Keratinocyte (primary cell): ENCODE data around the gene KIFC1. TPM values are rescaled to one million over a fixed set of nuclear protein-coding genes. Genes with fewer than 3 reads are reported as not detected.

ENCODE experiments used
- DNase-seq: peaks from one replicate; pipeline ENCODE4 v3.0.0-alpha.2; 2011; ENCODE audit warnings: low read depth, missing footprints, low spot score
- FAIRE-seq: peaks from 2 replicates; lab custom pipeline; 2011; peaks lifted over from hg19 to GRCh38; lab: Jason Lieb, UNC
- H2AFZ ChIP-seq: 2 replicates; pipeline ENCODE4 v1.6.0; 2012; ENCODE audit warnings: low read length, control low read depth, inconsistent platforms; ENCODE audit not compliant: control insufficient read depth
- H3K27ac ChIP-seq: 2 replicates; pipeline ENCODE4 v1.5.1; 2011; ENCODE audit warnings: low read length; ENCODE audit not compliant: control insufficient read depth, insufficient read depth
- H3K27me3 ChIP-seq: 3 replicates; pipeline ENCODE4 v1.6.0; 2011; ENCODE audit warnings: low read length; ENCODE audit not compliant: control insufficient read depth, insufficient read depth; ENCODE audit errors: extremely low read depth
- H3K36me3 ChIP-seq, 2 experiments: 2 replicates in 1 of 2; 3 replicates in 1 of 2; pipeline ENCODE4 v1.5.1; 2011; ENCODE audit warnings: low read length in 2 of 2, mild to moderate bottlenecking in 1 of 2; ENCODE audit not compliant: control insufficient read depth in 2 of 2, insufficient read depth in 2 of 2; ENCODE audit errors: extremely low read depth in 1 of 2
- H3K4me1 ChIP-seq: 3 replicates; pipeline ENCODE4 v1.5.1; 2011; ENCODE audit warnings: low read length; ENCODE audit not compliant: control insufficient read depth, insufficient read depth; ENCODE audit errors: extremely low read depth
- H3K4me2 ChIP-seq: 3 replicates; pipeline ENCODE4 v1.6.0; 2011; ENCODE audit warnings: low read depth, low read length; ENCODE audit not compliant: control insufficient read depth, insufficient read depth; ENCODE audit errors: extremely low read depth
- H3K4me3 ChIP-seq, 3 experiments: fragments of 200-600 bp in 1 of 3; sonication (generic) in 1 of 3; 2 replicates in 2 of 3; 3 replicates in 1 of 3; pipeline ENCODE4 v1.5.1; 2011 to 2016; ENCODE audit warnings: low read length in 3 of 3, mild to moderate bottlenecking in 3 of 3, control low read depth in 2 of 3, inconsistent platforms in 1 of 3, low read depth in 1 of 3, mixed read lengths in 1 of 3, mixed run types in 1 of 3, moderate library complexity in 1 of 3; ENCODE audit not compliant: control insufficient read depth in 2 of 3, insufficient read depth in 2 of 3; ENCODE audit errors: extremely low read depth in 1 of 3
- H3K79me2 ChIP-seq: 2 replicates; pipeline ENCODE4 v1.6.0; 2012; ENCODE audit warnings: low read length; ENCODE audit not compliant: control insufficient read depth, insufficient read depth
- H3K9ac ChIP-seq: 3 replicates; pipeline ENCODE4 v1.6.0; 2011; ENCODE audit warnings: low read length; ENCODE audit not compliant: control insufficient read depth, insufficient read depth; ENCODE audit errors: extremely low read depth
- H3K9me1 ChIP-seq: 3 replicates; pipeline ENCODE4 v1.6.0; 2011; ENCODE audit warnings: low read length; ENCODE audit not compliant: control insufficient read depth, insufficient read depth; ENCODE audit errors: extremely low read depth
- H3K9me3 ChIP-seq: 2 replicates; pipeline ENCODE4 v1.5.1; 2012; ENCODE audit warnings: low read depth, low read length; ENCODE audit not compliant: control insufficient read depth
- H4K20me1 ChIP-seq: 3 replicates; pipeline ENCODE4 v1.6.0; 2011; ENCODE audit warnings: low read length; ENCODE audit not compliant: control insufficient read depth, insufficient read depth; ENCODE audit errors: extremely low read depth
- EZH2 ChIP-seq: IDR thresholded peaks from one replicate; pipeline ENCODE4 v1.6.1; 2012; ENCODE audit warnings: inconsistent platforms, mild to moderate bottlenecking, low read length, moderate library complexity
- dilution Hi-C: fragments of 300-500 bp; cut with MboI; formaldehyde crosslinking; loops from one replicate; pipeline ENCODE4 v1.7.0; 2020; ENCODE audit warnings: low sequenced_read_pairs; ENCODE audit not compliant: extremely low pct_ligation_motif_present
- polyA plus RNA-seq, 5 experiments: library from polyadenylated mRNA; depleted of rRNA in 3 of 5; stranded (reverse) in 3 of 5; stranded (forward) in 1 of 5; unstranded in 1 of 5; fragments of >200 nt; gene quantifications; 1 replicate in 1 of 5; 2 replicates in 3 of 5; 3 replicates in 1 of 5; pipeline versions ENCODE4 v1.2.1 to v1.2.3, GENCODE V29; 2011 to 2012; ENCODE audit warnings: missing spikeins in 2 of 5, low read depth in 1 of 5, low replicate concordance in 1 of 5
- TF ChIP-seq, protein P1 (sequence below), 3 experiments: IDR thresholded peaks in 1 of 3; conservative IDR thresholded peaks in 1 of 3; optimal IDR thresholded peaks in 1 of 3; 2 replicates in 2 of 3; 3 replicates in 1 of 3; pipeline versions ENCODE3 to v1.5.1; 2011; ENCODE audit warnings: low read length in 3 of 3, mild to moderate bottlenecking in 3 of 3, moderate library complexity in 2 of 3, control low read depth in 1 of 3, inconsistent platforms in 1 of 3; ENCODE audit not compliant: insufficient read depth in 2 of 3; ENCODE audit errors: extremely low read depth in 1 of 3

The KIFC1 gene
- polyA plus RNA-seq, 1 donor (not counting 4 experiments of a cell fraction or from before 2014, with no cell fraction given): 20.0 TPM

DNA sequence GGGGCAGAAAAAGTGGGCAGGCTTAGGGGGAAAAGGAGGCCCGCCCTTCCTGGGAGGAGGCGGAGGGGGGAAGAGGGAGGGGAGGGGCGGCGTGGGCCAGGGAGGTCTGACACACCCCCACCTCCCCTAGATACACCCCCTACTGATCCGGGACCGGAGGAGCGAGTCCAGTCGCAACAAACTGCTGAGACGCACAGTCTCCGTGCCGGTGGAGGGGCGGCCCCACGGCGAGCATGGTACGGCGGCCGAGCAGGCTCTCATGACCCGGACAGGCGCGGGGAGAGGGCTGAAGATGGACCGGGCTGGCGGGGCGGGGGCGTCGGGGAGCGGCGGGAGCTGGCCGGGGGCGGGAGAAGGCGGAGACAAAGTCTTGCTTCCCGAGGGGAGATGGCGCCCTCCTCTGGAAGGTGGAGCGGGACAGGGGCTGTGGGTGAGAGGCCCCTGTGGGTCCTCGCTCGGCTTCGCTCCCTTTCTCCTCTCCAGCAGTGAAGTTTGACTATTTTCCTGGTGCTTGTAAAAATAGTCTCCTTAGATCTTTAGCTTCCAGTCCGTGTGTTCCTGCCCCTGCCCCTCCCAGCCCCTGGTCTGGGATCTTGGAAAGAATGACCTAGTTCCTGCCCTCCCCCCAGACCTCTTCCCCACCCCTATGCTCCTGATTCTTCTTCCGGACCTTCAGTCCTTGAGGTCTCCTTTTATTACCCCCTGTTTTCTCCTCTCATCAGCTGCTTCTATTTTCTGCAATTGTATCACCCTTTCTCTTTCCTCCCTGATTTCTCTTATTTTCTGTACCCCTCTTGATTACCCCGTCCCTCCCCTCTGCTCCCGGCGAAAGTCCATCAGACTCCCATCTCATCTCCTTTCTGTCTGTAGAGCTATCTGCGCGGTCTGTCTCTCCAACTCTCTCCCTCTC is 34.3 kb downstream of the KIFC1 start:
- Histone ChIP-seq H3K9me3 (no peaks in the 10 kb centered on the region), H2AFZ (peak overlapping the region; percentile 86), H3K4me3 (peak overlapping the region; percentile 54 to 84 (median 67)), H3K36me3 (no peaks in the 10 kb centered on the region), H3K9me1 (no peaks in the 10 kb centered on the region), H3K27ac (peak overlapping the region; percentile 62), H3K9ac (peak overlapping the region; percentile 72), H3K79me2 (peaks cover 6% of the 10 kb centered on the region), H3K4me1 (peaks cover 43% of the 10 kb centered on the region), H3K27me3 (no peaks in the 10 kb centered on the region), H4K20me1 (no peaks in the 10 kb centered on the region), H3K4me2 (peak overlapping the region; percentile 96)
- TF ChIP-seq, protein P1, sequence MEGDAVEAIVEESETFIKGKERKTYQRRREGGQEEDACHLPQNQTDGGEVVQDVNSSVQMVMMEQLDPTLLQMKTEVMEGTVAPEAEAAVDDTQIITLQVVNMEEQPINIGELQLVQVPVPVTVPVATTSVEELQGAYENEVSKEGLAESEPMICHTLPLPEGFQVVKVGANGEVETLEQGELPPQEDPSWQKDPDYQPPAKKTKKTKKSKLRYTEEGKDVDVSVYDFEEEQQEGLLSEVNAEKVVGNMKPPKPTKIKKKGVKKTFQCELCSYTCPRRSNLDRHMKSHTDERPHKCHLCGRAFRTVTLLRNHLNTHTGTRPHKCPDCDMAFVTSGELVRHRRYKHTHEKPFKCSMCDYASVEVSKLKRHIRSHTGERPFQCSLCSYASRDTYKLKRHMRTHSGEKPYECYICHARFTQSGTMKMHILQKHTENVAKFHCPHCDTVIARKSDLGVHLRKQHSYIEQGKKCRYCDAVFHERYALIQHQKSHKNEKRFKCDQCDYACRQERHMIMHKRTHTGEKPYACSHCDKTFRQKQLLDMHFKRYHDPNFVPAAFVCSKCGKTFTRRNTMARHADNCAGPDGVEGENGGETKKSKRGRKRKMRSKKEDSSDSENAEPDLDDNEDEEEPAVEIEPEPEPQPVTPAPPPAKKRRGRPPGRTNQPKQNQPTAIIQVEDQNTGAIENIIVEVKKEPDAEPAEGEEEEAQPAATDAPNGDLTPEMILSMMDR (optimal IDR thresholded peaks at IDR 0.05 in 1 of 3, IDR thresholded peaks at IDR 0.05 in 1 of 3, conservative IDR thresholded peaks at IDR 0.05 in 1 of 3; ENCODE audit: extremely low read depth in 1 of 3, insufficient read depth in 2 of 3, low read length in 3 of 3): peak; percentile 31 to 87 (median 60)
- TF ChIP-seq EZH2: no peak
- DNase-seq (no peak), FAIRE-seq (no peak)
- dilution Hi-C loops: no loop called here

DNA sequence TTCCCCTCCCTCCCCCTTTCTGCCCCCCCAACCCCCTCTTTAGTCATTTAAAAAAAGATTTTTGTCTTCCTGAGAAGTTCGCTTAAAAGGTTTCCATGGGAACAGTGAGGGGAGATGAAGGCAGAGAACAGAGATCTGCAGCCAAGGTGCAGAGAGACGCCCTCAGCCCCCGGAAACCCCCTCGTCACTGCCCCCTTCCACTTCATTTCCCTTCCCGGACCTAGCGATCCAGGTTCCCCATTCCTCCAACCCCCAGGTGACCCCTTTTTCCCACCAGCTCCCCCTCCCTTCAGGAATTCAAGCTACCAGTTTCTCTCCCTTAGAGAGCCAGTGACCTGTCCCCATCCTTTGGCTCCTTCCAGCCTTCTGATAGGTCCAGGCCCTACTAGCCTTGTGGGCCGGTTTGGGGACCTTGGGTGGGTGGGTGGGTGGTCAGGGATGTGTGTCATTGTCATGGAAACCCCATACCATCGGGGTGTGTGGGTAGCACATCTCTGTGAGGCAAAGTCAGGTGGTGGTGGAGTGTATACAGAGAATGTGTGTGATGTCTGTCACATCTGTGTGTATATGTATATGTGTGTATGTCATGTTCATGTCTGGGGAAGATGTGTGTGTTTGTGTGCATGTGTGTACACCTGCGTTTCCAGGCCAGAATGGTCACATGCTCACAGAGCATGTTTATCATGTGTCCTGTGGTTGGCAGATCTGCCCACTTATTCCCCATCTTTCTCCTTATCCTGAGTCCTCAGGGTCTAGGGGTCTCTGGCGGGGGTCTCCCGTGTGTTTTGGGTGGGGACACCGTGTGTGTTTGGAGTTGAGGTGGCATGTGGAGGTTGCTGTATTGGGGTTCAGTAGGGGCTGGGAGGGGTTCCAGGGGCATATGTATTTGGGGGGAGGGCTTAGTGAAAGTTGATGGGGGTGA is 35.2 kb downstream of the KIFC1 start:
- no peak for FAIRE-seq
- no peak for TF ChIP-seq EZH2
- TF ChIP-seq, protein P1 (optimal IDR thresholded peaks at IDR 0.05 in 1 of 3, IDR thresholded peaks at IDR 0.05 in 1 of 3, conservative IDR thresholded peaks at IDR 0.05 in 1 of 3; ENCODE audit: extremely low read depth in 1 of 3, insufficient read depth in 2 of 3, low read length in 3 of 3): no peak
- H3K9me3 ChIP-seq: no peaks in the 10 kb centered on the region
- dilution Hi-C loops: no loop called here
- no peaks in the 10 kb centered on the region for H3K27me3 ChIP-seq
- peak overlapping the region; percentile 89 for H3K4me2 ChIP-seq
- H3K27ac ChIP-seq: no peak overlapping the region
- H2AFZ ChIP-seq: peak overlapping the region; percentile 47
- no peak for DNase-seq
- peak overlapping the region; percentile 54 for H3K9ac ChIP-seq
- peaks cover 6% of the 10 kb centered on the region for H3K79me2 ChIP-seq
- peaks cover 47% of the 10 kb centered on the region for H3K4me1 ChIP-seq
- H3K4me3 ChIP-seq: peak overlapping the region; percentile 54 to 84 (median 67)
- H4K20me1 ChIP-seq: no peaks in the 10 kb centered on the region
- no peaks in the 10 kb centered on the region for H3K9me1 ChIP-seq
- no peaks in the 10 kb centered on the region for H3K36me3 ChIP-seq
